GM18517 (cell line): ENCODE results near the gene TNC.

Experiments
- ATAC-seq: cut with Tn5 transposase; IDR thresholded peaks from one replicate; pipeline ENCODE4 v1.9.1; 2021; ENCODE audit warnings: mild to moderate bottlenecking, moderate library complexity; ENCODE audit not compliant: unreplicated experiment

The TNC gene

DNA sequence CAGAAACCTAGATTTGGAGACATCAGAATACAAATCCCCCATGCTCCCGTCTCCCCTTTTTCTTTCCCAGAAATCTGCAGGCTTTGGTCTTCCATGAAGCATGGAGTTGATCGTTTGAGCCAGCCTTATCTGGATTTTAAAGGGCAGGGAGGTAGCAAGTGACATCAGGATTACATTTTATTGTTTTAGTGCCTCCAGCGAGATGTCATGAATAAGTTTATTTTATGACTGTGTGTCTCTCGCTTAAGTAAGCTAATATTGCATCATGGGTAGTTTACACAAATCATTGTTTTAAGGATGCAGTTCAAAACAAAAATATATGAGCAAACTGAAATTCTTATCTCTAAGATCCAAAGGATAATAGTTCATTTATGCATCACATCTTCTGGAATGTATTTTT is 136.9 kb downstream of the TNC start:
- ATAC-seq, result no peak

DNA sequence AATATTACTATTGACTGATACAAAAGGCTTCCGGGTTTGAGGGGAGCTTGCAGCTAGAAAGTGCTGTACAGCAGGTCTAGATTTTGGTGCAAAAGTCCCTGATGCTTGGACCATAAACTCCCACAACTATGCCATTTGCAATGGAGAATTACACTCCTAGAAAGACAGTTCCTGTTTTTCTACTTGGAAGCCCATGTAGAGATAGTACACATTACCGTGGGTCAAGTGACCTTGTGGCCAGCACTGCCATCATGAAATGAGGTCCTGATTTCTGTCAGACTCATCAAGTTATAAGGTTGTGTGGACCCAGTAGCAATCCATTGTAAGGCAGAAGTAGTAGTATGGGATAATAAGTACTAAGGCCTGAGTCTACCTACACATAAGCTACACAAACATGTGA is 144.7 kb downstream of the TNC start:
- ATAC-seq, result no peak

DNA sequence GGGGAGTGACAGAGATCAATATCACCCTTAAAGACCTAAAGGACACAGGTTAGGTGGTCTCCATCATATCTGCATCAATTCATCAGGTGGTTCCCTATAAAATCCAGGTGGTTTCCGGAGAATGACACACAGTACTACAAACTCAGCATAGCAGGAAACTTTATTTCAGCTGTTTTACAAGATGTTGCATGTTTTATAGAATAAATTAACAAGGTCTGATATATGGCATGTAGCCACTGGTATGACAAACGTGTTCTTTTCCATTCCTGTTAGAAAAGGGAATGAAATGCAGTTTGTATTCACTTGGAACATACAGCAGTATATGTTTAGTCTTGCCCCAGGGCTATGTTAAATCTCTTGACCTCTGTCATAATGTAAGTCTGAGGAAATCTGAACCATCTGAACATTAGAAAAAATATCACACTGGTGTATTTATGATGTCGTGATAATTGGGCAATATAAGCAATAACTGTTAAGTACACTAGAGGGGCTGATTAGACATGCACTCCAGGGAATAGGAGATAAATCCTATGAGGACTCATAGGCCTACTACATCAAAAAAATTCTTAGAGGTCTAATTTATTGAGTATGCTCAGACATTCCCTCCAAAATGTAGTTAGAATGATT is 145.3 kb downstream of the TNC start:
- ATAC-seq, result no peak
